Fibroblast of mammary gland (primary cell): Measurements from ENCODE around the gene NHSL1.

Experiments
- DNase-seq: peaks from one replicate; pipeline ENCODE4 v3.0.0-alpha.2; 2010; ENCODE audit warnings: low read depth
- H3K4me3 ChIP-seq: 2 replicates; pipeline ENCODE4 v1.5.1; 2011; ENCODE audit warnings: low read depth, mild to moderate bottlenecking, low read length, moderate library complexity; ENCODE audit not compliant: control insufficient read depth
- TF ChIP-seq, protein P1 (sequence below): conservative IDR thresholded peaks from 2 replicates; pipeline ENCODE4 v1.5.1; 2011; ENCODE audit warnings: low read depth, low read length, inconsistent platforms; ENCODE audit not compliant: control insufficient read depth, insufficient read depth

NHSL1 gene

GRCh38 chr6:138480279-138480949, 18.9 kb downstream of the NHSL1 start:
- no peak for DNase-seq
- TF ChIP-seq, protein P1, sequence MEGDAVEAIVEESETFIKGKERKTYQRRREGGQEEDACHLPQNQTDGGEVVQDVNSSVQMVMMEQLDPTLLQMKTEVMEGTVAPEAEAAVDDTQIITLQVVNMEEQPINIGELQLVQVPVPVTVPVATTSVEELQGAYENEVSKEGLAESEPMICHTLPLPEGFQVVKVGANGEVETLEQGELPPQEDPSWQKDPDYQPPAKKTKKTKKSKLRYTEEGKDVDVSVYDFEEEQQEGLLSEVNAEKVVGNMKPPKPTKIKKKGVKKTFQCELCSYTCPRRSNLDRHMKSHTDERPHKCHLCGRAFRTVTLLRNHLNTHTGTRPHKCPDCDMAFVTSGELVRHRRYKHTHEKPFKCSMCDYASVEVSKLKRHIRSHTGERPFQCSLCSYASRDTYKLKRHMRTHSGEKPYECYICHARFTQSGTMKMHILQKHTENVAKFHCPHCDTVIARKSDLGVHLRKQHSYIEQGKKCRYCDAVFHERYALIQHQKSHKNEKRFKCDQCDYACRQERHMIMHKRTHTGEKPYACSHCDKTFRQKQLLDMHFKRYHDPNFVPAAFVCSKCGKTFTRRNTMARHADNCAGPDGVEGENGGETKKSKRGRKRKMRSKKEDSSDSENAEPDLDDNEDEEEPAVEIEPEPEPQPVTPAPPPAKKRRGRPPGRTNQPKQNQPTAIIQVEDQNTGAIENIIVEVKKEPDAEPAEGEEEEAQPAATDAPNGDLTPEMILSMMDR = no peak
- H3K4me3 ChIP-seq = no peak overlapping the region

GRCh38 chr6:138477913-138478539, 21.3 kb downstream of the NHSL1 start:
- DNase-seq = no peak
- TF ChIP-seq, protein P1 = no peak
- no peak overlapping the region for H3K4me3 ChIP-seq

DNA sequence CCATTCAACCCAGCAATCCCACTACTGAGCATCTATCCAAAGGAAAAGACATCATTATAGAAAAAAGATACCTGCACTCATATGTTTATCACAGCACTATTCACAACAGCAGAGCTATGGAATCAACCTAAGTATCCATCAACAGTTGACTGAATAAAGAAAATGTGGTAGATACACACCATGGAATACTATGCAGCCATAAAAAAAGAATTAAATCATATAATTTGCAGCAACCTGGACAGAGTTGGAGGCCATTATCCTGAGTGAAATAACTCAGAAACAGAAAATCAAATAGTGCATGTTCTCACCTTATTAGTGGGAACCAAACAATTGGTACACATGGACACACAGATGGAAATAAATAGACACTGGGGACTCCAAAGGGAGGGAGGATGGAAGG, 23.2 kb downstream of the NHSL1 start:
- H3K4me3 ChIP-seq = no peak overlapping the region
- TF ChIP-seq, protein P1 = no peak
- DNase-seq = no peak

GRCh38 chr6:138473144-138473543, 26.1 kb downstream of the NHSL1 start:
- TF ChIP-seq, protein P1 = no peak
- H3K4me3 ChIP-seq = no peak overlapping the region
- DNase-seq = no peak

DNA sequence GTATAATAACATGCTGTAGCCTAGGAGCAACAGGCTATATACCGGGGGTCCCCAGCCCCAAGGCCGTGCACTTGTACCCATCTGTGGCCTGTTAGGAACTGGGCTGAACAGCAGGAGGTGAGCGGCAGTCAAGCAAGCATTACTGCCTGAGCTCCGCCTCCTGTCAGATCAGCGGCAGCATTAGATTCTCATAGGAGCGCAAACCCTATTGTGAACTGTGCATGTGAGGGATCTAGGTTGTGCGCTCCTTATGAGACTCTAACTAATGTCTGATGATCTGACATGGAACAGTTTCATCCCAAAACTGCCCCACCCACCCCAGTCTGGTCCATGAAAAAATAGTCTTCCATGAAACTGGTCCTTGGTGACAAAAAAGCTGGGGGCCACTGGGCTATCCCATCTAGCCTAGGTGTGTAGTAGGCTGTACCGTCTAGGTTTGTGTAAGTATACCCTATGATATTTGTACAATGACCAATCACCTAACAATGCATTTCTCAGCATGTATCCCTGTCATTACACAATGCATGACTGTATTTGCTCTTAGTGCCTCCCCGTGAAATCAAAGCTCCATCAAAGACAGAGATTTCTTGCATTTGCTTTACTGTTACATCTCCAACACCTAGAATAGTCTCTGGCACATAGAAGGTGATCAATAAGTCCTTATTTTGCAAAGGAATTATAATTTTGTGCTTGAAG, 30.8 kb downstream of the NHSL1 start:
- TF ChIP-seq, protein P1 = no peak
- no peak overlapping the region for H3K4me3 ChIP-seq
- peak; percentile 70 for DNase-seq

DNA sequence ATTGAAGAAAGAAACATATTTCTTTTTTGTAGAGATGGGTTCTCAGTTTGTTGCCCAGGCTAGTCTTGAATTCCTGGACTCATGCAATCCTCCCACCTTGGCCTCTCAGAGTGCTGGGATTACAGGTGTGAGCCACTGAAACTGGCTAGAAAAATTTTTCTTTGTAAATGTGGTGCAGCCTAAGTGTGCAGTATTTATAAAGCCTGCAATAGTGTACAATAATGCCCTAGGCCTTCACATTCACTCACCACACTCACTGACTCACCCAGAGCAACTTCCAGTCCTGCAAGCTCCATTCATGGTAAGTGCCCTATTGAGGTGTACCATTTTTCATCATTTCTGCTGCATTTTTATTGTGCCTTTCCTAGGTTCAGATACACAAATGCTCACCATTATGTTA, 31.4 kb downstream of the NHSL1 start:
- DNase-seq = peak; percentile 15
- no peak overlapping the region for H3K4me3 ChIP-seq
- TF ChIP-seq, protein P1 = no peak
